ENCODE measurements around the gene UBE2QL1.

DNA sequence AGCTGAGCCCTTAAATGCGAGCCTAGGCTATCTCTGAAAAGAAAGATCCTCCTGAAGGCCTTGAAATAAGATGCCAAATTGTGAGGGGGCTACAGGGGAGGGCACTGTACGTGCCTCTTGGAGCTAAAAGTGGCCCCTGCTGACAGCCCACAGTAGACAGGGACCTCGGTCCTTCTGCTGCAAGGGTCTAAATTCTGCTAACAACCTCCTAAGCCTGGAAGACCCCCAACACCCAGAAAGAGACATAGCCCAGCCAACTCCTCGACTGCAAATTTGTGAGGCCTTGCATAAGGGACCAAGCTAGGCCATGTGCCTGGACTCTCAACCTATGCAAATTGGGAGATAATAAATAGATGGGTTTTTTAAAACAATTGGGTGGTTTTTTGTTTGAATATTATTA lies 54.7 kb downstream of the UBE2QL1 start:
- TF ChIP-seq, protein P1, sequence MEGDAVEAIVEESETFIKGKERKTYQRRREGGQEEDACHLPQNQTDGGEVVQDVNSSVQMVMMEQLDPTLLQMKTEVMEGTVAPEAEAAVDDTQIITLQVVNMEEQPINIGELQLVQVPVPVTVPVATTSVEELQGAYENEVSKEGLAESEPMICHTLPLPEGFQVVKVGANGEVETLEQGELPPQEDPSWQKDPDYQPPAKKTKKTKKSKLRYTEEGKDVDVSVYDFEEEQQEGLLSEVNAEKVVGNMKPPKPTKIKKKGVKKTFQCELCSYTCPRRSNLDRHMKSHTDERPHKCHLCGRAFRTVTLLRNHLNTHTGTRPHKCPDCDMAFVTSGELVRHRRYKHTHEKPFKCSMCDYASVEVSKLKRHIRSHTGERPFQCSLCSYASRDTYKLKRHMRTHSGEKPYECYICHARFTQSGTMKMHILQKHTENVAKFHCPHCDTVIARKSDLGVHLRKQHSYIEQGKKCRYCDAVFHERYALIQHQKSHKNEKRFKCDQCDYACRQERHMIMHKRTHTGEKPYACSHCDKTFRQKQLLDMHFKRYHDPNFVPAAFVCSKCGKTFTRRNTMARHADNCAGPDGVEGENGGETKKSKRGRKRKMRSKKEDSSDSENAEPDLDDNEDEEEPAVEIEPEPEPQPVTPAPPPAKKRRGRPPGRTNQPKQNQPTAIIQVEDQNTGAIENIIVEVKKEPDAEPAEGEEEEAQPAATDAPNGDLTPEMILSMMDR (IDR thresholded peaks at IDR 0.05): no peak
- TF ChIP-seq POLR2AphosphoS5 (IDR thresholded peaks at IDR 0.05): no peak

Measured in gastroesophageal sphincter (tissue), 3 donors.